Heart left ventricle (tissue), 16 donors: ENCODE results near the gene ZNF169. TPM values are rescaled to one million over a fixed set of nuclear protein-coding genes. Genes with fewer than 3 reads are reported as not detected.

ENCODE experiments used
- ATAC-seq, 4 donors: fragments of 200-7000 bp; cut with Tn5 transposase; one replicate each; pipeline ENCODE4 v1.9.1; 2020 to 2022; ENCODE audit warnings: moderate library complexity in 4 of 4, mild to moderate bottlenecking in 3 of 4, moderate number of reproducible peaks in 1 of 4
- DNase-seq, 5 donors: peaks; one replicate each; pipeline ENCODE4 v3.0.0-alpha.2; 2020
- H3K27ac ChIP-seq, 12 donors: fragments of 200-600 bp; sonication (generic) in 4 of 12; one replicate each; pipeline versions ENCODE4 v1.5.0 to v1.8.0; 2016 to 2022; ENCODE audit warnings: mild to moderate bottlenecking in 2 of 12
- H3K27me3 ChIP-seq, 9 donors: fragments of 200-600 bp; sonication (generic) in 2 of 9; one replicate each; pipeline versions ENCODE4 v1.5.1 to v1.8.0; 2016 to 2022; ENCODE audit warnings: mild to moderate bottlenecking in 3 of 9
- H3K36me3 ChIP-seq, 9 donors: fragments of 200-600 bp; sonication (generic) in 2 of 9; one replicate each; pipeline versions ENCODE4 v1.5.0 to v1.8.0; 2018 to 2022; ENCODE audit warnings: mild to moderate bottlenecking in 2 of 9
- H3K4me1 ChIP-seq, 12 donors: fragments of 200-600 bp; sonication (generic) in 4 of 12; one replicate each; pipeline versions ENCODE4 v1.5.0 to v1.8.0; 2016 to 2022; ENCODE audit warnings: mild to moderate bottlenecking in 3 of 12
- H3K4me3 ChIP-seq, 12 donors: fragments of 200-600 bp; sonication (generic) in 4 of 12; one replicate each; pipeline versions ENCODE4 v1.5.0 to v1.8.0; 2017 to 2022; ENCODE audit warnings: mild to moderate bottlenecking in 9 of 12, moderate library complexity in 4 of 12
- H3K9me3 ChIP-seq, 12 donors: fragments of 200-600 bp; sonication (generic) in 4 of 12; one replicate each; pipeline versions ENCODE4 v1.5.0 to v1.8.0; 2016 to 2022; ENCODE audit warnings: mild to moderate bottlenecking in 1 of 12
- POLR2A ChIP-seq, 2 donors: fragments of 450-650 bp; IDR thresholded peaks; one replicate each; pipeline ENCODE4 v1.6.1; 2017; ENCODE audit warnings: antibody characterized with exemption in 2 of 2, mild to moderate bottlenecking in 2 of 2, moderate library complexity in 2 of 2
- WGBS, 4 donors: extraction: QIAGEN DNeasy Blood & Tissue Kit in 2 of 4; methylation state at CpG; one replicate each; pipeline versions ENCODE4 v1.1.5 to v1.1.7; 2013 to 2018; 5-methylcytosine and 5-hydroxymethylcytosine counted together
- intact Hi-C, 10 donors: fragments of 100-400 bp; cut with DNase I; formaldehyde crosslinking; loops; one replicate each; pipeline versions ENCODE4 v1.11.1 to v1.14.2; 2022
- polyA plus RNA-seq, 2 donors: library from polyadenylated mRNA; stranded (reverse); fragments of 200-250 nt; gene quantifications; one replicate each; pipeline ENCODE4 v1.2.3, GENCODE V29; 2013
- total RNA-seq, 9 donors: library from RNA; depleted of rRNA in 2 of 9; stranded (reverse); fragments of >200 nt in 2 of 9; fragmentation: NEBNext Ultra II Directional in 3 of 9; extraction: Animal tissue kit (Norgen Biotek cat#: 25700) in 3 of 9; gene quantifications; one replicate each; pipeline versions ENCODE4 v1.1.0 to v1.2.4, GENCODE V29; 2016 to 2023
- TF ChIP-seq, protein P1 (sequence below), 12 donors: fragments of 200-600 bp; sonication (generic) in 4 of 12; IDR thresholded peaks; one replicate each; pipeline versions ENCODE4 v1.5.0 to v1.8.0; 2018 to 2022; ENCODE audit warnings: antibody characterized with exemption in 12 of 12, mild to moderate bottlenecking in 5 of 12
- donor health status: ischemic (EF 13 %, LVEDD 7.1; RV severe dilation, severe dysfunction).
- donor health status: healthy with polysubstance abuse.
- donor health status: DM: no; HTN: yes; CAD: no.
- donor health status: DM: no; HTN: no; CAD: no.
- donor health status: ischemic (EF 25% LVEDD 6.9; RV normal size, moderate dysfunction).
- donor health status: ischemic (EF 25% LVEDD 5.7; RV mildly dilated, moderate dysfunction).
- donor health status: healthy.
- donor health status: DM: yes; HTN: yes; CAD: no.
- donor health status: ischemic (EF 35%, LVEDD 5.7; RV mildly dilated, moderate dysfunction).
- donor health status: nonischemic (EF 11% LVEDD 7.7; RV severe dilation, severe dysfunction).
- donor health status: DM: yes; HTN: yes; CAD: no.
- donor health status: PGD.
- donor health status: ischemic (EF 29% LVEDD 5.4; RV normal size, mild dysfunction).
- donor health status: nonischemic (EF 23%, LVEDD 6.1; RV moderate dilation, normal function).

ZNF169 gene
- total and polyA plus RNA-seq, 11 donors: 0.99 to 8.7 (median 1.9) TPM

DNA sequence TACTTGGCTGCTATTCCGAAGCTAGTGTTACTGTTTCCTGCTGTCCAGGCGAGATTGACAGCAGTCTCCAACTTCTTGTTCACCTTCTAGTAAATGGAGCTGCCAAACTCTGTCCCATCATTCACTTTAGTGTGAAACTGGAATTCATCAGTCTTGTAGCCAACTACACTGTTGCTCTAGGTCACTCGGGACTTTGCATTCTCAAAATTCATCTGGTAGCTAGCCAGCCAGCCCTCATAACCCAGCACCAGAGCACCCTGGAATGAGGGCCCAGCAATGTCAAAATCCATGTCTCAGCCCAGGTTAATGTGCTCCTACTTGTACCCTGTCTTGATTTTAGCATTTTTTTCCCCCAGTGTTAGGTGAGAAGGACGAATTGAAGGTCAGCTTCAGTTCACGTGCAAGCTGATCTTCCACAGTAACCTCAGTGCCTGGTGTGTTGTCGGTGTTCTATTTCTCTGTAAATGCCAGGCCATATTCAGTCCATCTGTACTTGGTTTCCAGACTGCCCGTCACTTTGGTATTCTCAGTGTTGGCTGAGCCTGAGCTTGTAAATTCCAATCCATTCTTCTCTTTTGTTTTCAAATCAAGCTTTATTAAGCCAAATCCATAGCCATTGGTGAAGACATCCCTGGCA is 28.9 kb downstream of the ZNF169 start:
- Histone ChIP-seq H3K36me3 (peaks cover 0 to 11% (median 8%) of the 10 kb centered on the region in 9 donors), H3K4me3 (no peak overlapping the region), H3K27ac (peak overlapping the region in 6 of 12 donors; percentile 12 to 72 (median 60)), H3K9me3 (peaks cover 0 to 8% (median 0%) of the 10 kb centered on the region in 12 donors), H3K4me1 (peaks cover 0 to 11% (median 0%) of the 10 kb centered on the region in 12 donors), H3K27me3 (no peaks in the 10 kb centered on the region)
- TF ChIP-seq, protein P1, sequence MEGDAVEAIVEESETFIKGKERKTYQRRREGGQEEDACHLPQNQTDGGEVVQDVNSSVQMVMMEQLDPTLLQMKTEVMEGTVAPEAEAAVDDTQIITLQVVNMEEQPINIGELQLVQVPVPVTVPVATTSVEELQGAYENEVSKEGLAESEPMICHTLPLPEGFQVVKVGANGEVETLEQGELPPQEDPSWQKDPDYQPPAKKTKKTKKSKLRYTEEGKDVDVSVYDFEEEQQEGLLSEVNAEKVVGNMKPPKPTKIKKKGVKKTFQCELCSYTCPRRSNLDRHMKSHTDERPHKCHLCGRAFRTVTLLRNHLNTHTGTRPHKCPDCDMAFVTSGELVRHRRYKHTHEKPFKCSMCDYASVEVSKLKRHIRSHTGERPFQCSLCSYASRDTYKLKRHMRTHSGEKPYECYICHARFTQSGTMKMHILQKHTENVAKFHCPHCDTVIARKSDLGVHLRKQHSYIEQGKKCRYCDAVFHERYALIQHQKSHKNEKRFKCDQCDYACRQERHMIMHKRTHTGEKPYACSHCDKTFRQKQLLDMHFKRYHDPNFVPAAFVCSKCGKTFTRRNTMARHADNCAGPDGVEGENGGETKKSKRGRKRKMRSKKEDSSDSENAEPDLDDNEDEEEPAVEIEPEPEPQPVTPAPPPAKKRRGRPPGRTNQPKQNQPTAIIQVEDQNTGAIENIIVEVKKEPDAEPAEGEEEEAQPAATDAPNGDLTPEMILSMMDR (IDR thresholded peaks at IDR 0.05): no peak
- no peak for TF ChIP-seq POLR2A (IDR thresholded peaks at IDR 0.05)
- intact Hi-C loops: no loop called here
- ATAC-seq (peak; percentile 86 to 93 (median 89)), DNase-seq (peak in 2 of 5 donors; percentile 18 to 38)
- 54 to 57% (median 56%) methylated on average over 7 of the region's 7 CpGs for WGBS, 4 donors

- Histone ChIP-seq H3K4me3 (no peak overlapping the region), H3K4me1 (peaks cover 0 to 11% (median 0%) of the 10 kb centered on the region in 12 donors), H3K27ac (no peak overlapping the region), H3K36me3 (peaks cover 0 to 28% (median 20%) of the 10 kb centered on the region in 9 donors), H3K9me3 (peaks cover 0 to 8% (median 0%) of the 10 kb centered on the region in 12 donors), H3K27me3 (no peaks in the 10 kb centered on the region)
- intact Hi-C loops: no loop called here
- 85 to 91% (median 88%) methylated on average over 2 of the region's 2 CpGs for WGBS, 4 donors
- DNase-seq (no peak), ATAC-seq (no peak)
- TF ChIP-seq, protein P1 (IDR thresholded peaks at IDR 0.05): no peak
- TF ChIP-seq POLR2A (IDR thresholded peaks at IDR 0.05): no peak
Observed at GRCh38 chr9:94289691-94290090, 30.6 kb downstream of the ZNF169 start.

DNA sequence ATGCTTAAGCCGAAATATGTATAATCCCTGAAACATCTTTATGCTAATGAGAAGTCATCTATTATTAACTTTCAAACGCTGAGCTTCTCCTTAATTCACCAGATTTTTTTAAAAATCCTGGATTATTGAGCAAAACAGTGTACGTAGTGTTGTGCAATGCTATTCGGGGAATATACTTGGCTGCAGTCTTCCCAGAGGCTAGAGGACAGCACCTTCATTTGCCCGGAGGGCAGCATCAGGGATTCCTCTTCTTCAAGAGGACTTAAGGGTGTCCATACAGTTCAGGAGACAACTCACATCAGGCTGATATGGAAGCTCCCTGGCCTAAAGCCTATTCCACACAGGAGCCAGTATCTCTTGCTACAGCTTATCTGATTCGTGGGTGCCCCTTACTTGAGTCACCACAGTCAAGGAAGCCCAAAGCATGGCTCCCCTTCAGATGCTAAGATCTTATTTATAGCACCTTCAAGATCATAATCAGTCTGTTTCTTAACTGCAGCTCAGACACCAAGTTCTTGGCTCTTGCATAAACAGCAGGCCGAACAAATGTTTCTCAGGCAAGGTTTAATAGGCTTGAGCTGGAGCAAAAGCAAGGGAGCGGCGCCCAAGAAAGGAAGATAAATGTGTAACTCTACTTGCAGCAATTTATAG is 40.0 kb downstream of the ZNF169 start:
- no peaks in the 10 kb centered on the region for H3K9me3 ChIP-seq
- TF ChIP-seq, protein P1 (IDR thresholded peaks at IDR 0.05): no peak
- TF ChIP-seq POLR2A (IDR thresholded peaks at IDR 0.05): no peak
- no peaks in the 10 kb centered on the region for H3K27me3 ChIP-seq
- intact Hi-C loops: no loop called here
- DNase-seq: no peak
- H3K36me3 ChIP-seq: peaks cover 0 to 30% (median 16%) of the 10 kb centered on the region in 9 donors
- no peak overlapping the region for H3K4me3 ChIP-seq
- no peaks in the 10 kb centered on the region for H3K4me1 ChIP-seq
- WGBS, 4 donors: 78 to 90% (median 83%) methylated on average over 9 of the region's 9 CpGs
- ATAC-seq: no peak
- H3K27ac ChIP-seq: peak overlapping the region in 1 of 12 donors; percentile 76

- intact Hi-C loops: no loop called here
- Histone ChIP-seq H3K27ac (peak overlapping the region in 1 of 12 donors; percentile 76), H3K4me1 (no peaks in the 10 kb centered on the region), H3K27me3 (no peaks in the 10 kb centered on the region), H3K36me3 (peaks cover 0 to 14% (median 3%) of the 10 kb centered on the region in 9 donors), H3K4me3 (no peak overlapping the region), H3K9me3 (no peaks in the 10 kb centered on the region)
- 93 to 95% (median 94%) methylated on average over 16 to 20 of the region's 20 CpGs for whole genome bisulfite sequencing, 4 donors
- no peak for ATAC-seq
- no peak for DNase-seq
- no peak for TF ChIP-seq POLR2A (IDR thresholded peaks at IDR 0.05)
- TF ChIP-seq, protein P1 (IDR thresholded peaks at IDR 0.05): no peak
Observed at GRCh38 chr9:94300470-94301301, 41.6 kb downstream of the ZNF169 start.
